Measurements from ENCODE around the gene RNU6-8. TPM values are rescaled to one million over a fixed set of nuclear protein-coding genes. Genes with fewer than 3 reads are reported as not detected.

RNU6-8 gene
- polyA plus RNA-seq, 1 of the 3 experiments (the other 2 are of a cell fraction) = not detected

GRCh38 chr14:32201193-32201815 lies 1.8 kb downstream of the RNU6-8 start:
- H3K27ac ChIP-seq (ENCODE audit: low read depth in 2 of 2, low read length in 1 of 2) = peak overlapping the region; percentile 59 to 92
- DNase-seq = peak; percentile 84
- no peaks in the 10 kb centered on the region for H3K79me2 ChIP-seq (ENCODE audit: insufficient read depth)
- H2AFZ ChIP-seq (ENCODE audit: low read depth) = peak overlapping the region; percentile 94
- under 1% methylated on average over 18 of the region's 46 CpGs for WGBS (ENCODE audit: low lambda C conversion rate)
- ChIA-PET POLR2A (no interaction called here), CTCF (interaction anchor here (0.7 to 1.8 kb wide), 3 partner anchors 24 to 127 kb away, joined by 3 to 7 read pairs (median 4); no protein-coding TSS in a partner anchor)
- H3K4me1 ChIP-seq (ENCODE audit: control insufficient read depth in 1 of 2, insufficient read depth in 2 of 2, low read depth in 1 of 2, low read length in 1 of 2) = peaks cover 0 to 6% of the 10 kb centered on the region in 2 experiments; a peak in 2 of 4 replicates
- peak overlapping the region; percentile 78 for H3K4me3 ChIP-seq (ENCODE audit: low read depth in 2 of 2, low read length in 1 of 2)
- peak overlapping the region; percentile 74; the same call in 1 of the 2 replicates for H3K9ac ChIP-seq
- H4K20me1 ChIP-seq (ENCODE audit: insufficient read depth) = no peaks in the 10 kb centered on the region
- H3K9me2 ChIP-seq = no peaks in the 10 kb centered on the region
- H3K9me3 ChIP-seq = no peaks in the 10 kb centered on the region
- peaks cover 7% of the 10 kb centered on the region for H3F3A ChIP-seq (replicated peaks; ENCODE audit: insufficient read depth)
- no peaks in the 10 kb centered on the region for H3K27me3 ChIP-seq (ENCODE audit: insufficient read depth)
- peak overlapping the region; percentile 81 for H3K4me2 ChIP-seq
- H3K36me3 ChIP-seq (replicated peaks in 1 of 2; ENCODE audit: control insufficient read depth in 1 of 2, insufficient read depth in 2 of 2, low read length in 1 of 2) = no peaks in the 10 kb centered on the region
- TF ChIP-seq SMC3 (IDR thresholded peaks at IDR 0.05; ENCODE audit: low read depth, low read length) = no peak
- no peak for TF ChIP-seq EZH2phosphoT487 (IDR thresholded peaks at IDR 0.05; ENCODE audit: borderline replicate concordance, low read depth)
- TF ChIP-seq YY1 (IDR thresholded peaks at IDR 0.05; ENCODE audit: low read depth) = 0 out of 2 replicates have a peak, but pooled peaks have one; percentile 11
- no peak for TF ChIP-seq RAD21 (IDR thresholded peaks at IDR 0.05; ENCODE audit: low read length)
- no peak for TF ChIP-seq MEF2A (IDR thresholded peaks at IDR 0.05; ENCODE audit: borderline replicate concordance, low read depth)
- TF ChIP-seq FOSL2 (IDR thresholded peaks at IDR 0.05; ENCODE audit: borderline replicate concordance, low read depth) = no peak
- TF ChIP-seq USF1 (IDR thresholded peaks at IDR 0.05; ENCODE audit: borderline replicate concordance, low read depth) = no peak
- no peak for TF ChIP-seq GATA2 (CRISPR knock-in tag; IDR thresholded peaks at IDR 0.05)
- TF ChIP-seq FOXJ3 (CRISPR knock-in tag; IDR thresholded peaks at IDR 0.05) = no peak
- peak; percentile 74 for TF ChIP-seq NRF1 (IDR thresholded peaks at IDR 0.05; ENCODE audit: low read depth, low read length)
- TF ChIP-seq POLR2AphosphoS5 (IDR thresholded peaks at IDR 0.05; ENCODE audit: low read depth, low read length) = no peak
- no peak for TF ChIP-seq RCOR1 (IDR thresholded peaks at IDR 0.05; ENCODE audit: low read length)
- no peak for TF ChIP-seq ZBTB33 (IDR thresholded peaks at IDR 0.05; ENCODE audit: borderline replicate concordance, low read depth)
- peak; percentile 16; the same call in 1 of the 2 replicates for TF ChIP-seq TAF1 (IDR thresholded peaks at IDR 0.05; ENCODE audit: borderline replicate concordance, low read depth, low read length)
- TF ChIP-seq ELF1 (IDR thresholded peaks at IDR 0.05) = no peak
- TF ChIP-seq NFIC (IDR thresholded peaks at IDR 0.05; ENCODE audit: borderline replicate concordance) = no peak
- TF ChIP-seq RXRA (IDR thresholded peaks at IDR 0.05; ENCODE audit: borderline replicate concordance, low read depth) = no peak
- peak; percentile 91 for TF ChIP-seq REST (IDR thresholded peaks at IDR 0.05; ENCODE audit: low read depth, low read length)
- no peak for TF ChIP-seq PBX3 (IDR thresholded peaks at IDR 0.05)
- TF ChIP-seq EP300 (IDR thresholded peaks at IDR 0.05; ENCODE audit: borderline replicate concordance in 1 of 2, low read depth in 1 of 2, low read length in 1 of 2) = no peak
- TF ChIP-seq FOXM1 (IDR thresholded peaks at IDR 0.05; ENCODE audit: low read depth) = no peak
- no peak for TF ChIP-seq CHD2 (IDR thresholded peaks at IDR 0.05; ENCODE audit: low read length, partially characterized antibody)
- TF ChIP-seq MXI1 (IDR thresholded peaks at IDR 0.05; ENCODE audit: low read depth, low read length) = peak; percentile 23; the same call in 1 of the 2 replicates
- TF ChIP-seq GABPA (IDR thresholded peaks at IDR 0.05; ENCODE audit: low read depth) = no peak
- no peak for TF ChIP-seq TCF12 (IDR thresholded peaks at IDR 0.05)
- no peak for TF ChIP-seq JUND (IDR thresholded peaks at IDR 0.05)
- TF ChIP-seq RFX5 (IDR thresholded peaks at IDR 0.05; ENCODE audit: low read length) = no peak
